Renal pelvis (tissue), 4 donors: Measurements from ENCODE around the gene PCGF2. TPM values are rescaled to one million over a fixed set of nuclear protein-coding genes. Genes with fewer than 3 reads are reported as not detected.

Experiments used
- DNase-seq: peaks from one replicate; pipeline ENCODE4 v3.0.0-alpha.2; 2013
- polyA plus RNA-seq, 3 donors: library from polyadenylated mRNA; unstranded; fragments of 120-200 nt; gene quantifications; one replicate each; pipeline ENCODE4 v1.2.1, GENCODE V29; 2013; ENCODE audit not compliant: insufficient read length in 3 of 3

Gene PCGF2
- polyA plus RNA-seq, 3 donors, result 77.2 to 86.4 (median 86.2) TPM

DNA sequence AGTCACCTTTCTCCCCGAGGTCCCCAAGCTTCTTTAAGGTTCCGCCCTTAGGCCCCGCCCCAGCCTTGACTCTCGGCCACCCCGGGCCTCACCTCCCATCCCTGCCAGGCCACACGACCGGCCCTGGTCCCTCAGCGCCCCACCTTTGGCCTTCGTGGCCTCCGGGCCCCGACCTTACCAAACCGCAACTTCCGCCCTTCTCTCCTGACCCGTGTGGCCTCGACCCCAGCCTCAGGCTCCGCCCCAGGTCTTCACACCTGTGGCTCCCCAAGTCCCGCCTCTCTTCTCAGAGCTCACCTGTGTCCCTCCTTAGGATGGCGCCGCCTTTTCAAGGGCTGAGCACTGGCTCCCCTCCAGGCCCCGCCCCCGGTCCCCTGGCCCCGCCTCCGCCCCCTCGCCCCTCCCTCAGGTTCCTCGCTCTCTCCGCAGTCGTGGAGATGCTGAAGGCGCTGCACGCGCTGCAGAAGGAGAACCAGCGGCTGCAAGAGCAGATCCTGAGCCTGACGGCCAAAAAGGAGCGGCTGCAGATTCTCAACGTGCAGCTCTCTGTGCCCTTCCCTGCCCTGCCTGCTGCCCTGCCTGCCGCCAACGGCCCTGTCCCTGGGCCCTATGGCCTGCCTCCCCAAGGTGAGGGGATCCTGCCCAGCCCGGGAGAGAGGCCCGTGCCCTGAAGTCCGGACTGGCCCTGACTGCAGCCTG, 28.0 kb downstream of the PCGF2 start:
- no peak for DNase-seq

DNA sequence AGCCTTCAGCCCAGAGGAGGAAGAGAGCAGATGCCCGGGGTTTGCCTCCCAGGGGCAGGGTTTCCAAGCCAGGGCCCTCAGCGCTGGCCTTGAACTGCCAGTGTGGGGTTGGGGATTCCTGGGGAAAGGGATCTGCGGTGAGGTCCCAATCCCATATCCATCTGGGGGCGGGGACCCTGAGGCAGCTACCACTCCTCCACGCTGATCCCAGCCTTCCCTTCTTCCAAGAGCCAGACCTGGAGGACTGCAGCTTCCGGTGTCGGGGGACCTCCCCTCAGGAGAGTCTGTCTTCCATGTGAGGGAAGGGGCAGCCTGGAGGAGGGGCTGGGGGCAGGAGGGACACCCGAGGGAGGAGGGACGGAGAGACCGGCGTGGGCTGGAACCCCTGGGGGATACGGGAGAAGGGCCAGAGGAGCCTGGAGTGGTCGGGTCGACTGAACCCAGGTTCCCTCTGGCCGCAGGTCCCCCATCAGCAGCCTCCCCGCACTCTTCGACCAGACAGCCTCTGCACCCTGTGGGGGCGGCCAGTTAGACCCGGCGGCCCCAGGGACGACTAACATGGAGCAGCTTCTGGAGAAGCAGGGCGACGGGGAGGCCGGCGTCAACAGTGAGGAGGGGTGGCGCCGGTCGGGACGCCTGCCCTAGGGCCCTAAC, 28.7 kb downstream of the PCGF2 start:
- DNase-seq, result no peak

DNA sequence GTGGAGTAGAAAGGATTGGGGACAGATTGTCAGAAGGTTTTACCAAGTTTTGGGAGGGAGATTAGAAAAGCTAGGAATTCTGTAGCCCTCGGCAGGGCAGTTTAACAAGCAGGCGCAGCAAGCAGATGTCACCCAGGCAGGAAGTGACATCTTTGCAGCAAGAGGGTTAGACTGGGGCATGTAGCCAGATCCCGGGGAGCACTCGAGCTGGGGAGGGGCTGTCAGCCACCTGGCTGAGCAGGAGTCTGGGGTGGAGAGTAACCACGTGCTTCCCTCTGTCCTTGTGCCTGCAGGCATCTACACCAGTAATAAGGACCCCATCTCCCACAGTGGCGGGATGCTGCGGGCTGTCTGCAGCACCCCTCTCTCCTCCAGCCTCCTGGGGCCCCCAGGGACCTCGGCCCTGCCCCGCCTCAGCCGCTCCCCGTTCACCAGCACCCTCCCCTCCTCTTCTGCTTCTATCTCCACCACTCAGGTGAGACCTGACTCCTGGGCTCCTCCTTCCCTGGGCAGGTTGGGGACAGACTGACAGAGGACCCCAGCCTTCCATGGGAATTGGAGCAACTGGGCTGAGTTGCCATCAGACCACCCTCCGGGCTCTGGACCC, 30.9 kb downstream of the PCGF2 start:
- DNase-seq, result no peak

GRCh38 chr17:38716368-38717005, 31.6 kb downstream of the PCGF2 start:
- no peak for DNase-seq

- no peak for DNase-seq
These were observed 32.8 kb downstream of the PCGF2 start for GRCh38 chr17:38715216-38715943.

DNA sequence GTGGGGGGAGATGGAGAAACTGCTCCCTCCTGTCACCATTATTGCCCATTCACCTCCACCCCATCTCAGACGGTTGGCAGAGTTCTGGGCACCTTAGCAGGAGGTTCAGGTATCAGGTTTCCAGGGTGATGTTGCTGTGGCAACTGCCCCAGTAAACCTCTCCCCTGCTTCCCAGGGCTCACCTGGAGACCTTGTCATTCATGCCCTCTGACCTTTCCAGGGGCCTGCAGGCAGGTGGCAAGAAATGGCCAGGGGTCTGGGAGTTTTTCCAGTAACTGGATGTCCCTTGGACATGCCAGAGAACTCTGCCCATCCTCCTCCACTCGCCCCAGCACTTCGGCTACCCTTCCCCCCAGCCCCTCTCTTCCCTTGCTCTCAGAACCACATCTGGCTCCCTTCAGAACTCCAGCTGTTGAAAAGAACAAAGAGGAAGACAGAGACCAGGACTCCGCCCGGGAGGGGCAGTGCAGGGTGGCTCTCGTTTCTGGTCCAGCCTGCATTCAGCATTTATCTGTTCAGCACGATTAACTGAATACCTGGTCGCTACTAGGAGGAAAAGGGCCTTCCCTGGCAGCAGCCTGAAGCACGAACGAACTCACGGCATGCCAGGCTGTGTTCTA, 34.6 kb downstream of the PCGF2 start:
- DNase-seq, result no peak

DNA sequence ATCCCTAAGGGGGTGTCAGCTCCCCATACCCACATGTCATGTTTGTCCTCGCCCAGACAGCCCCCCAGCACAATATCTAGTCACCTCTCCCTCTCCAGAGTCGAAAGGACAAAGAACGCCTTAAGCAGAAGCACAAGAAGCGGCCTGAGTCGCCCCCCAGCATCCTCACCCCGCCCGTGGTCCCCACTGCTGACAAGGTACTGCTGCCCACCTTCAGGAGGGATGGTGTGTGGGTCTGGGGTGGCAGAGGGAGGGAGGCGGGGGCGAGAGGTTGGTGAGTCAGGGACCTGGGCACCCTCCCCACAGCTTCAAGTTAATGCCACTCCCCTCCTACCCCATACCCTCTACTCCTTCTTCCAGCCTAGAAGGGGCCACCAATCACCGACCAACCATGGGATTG, 35.5 kb downstream of the PCGF2 start:
- no peak for DNase-seq

GRCh38 chr17:38711792-38712571, 36.2 kb downstream of the PCGF2 start:
- no peak for DNase-seq

DNA sequence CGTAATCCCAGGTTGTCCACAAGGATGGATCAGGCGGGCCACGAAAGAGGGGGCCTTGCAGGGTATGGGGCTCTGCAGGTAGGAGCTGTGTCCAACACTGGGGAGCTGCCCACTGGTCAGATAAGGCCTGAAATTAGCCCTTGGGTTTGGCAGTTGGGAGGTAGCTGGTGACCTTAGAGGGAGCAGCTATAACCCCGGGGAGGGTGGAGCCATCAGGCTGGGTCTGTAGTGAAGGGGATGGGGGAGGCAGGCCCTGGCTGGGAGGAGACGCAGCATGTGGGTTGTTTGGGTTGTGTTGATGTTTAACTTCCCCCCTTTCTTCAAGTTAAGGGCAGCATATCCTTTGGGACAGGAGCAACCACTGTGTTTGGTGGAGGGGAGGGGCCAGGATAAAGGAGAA, 37.2 kb downstream of the PCGF2 start:
- DNase-seq, result no peak

DNA sequence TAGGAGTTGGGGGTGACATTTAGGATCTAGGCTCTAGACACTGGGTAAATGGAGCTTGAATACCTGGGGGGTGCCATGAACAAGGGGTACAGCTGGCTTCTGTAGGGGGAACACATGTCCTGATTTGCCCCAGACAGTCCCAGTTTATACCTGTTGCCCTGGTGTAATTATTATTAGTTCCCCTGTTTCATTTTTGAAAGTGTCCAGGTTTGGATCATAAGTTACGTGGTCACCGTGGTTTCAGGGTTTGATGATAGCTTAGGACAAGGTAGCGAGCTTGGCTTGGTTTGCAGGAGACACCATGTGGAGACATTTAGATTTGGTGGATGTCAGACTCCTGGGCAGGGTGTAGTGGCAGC, 37.6 kb downstream of the PCGF2 start:
- DNase-seq, result no peak

DNA sequence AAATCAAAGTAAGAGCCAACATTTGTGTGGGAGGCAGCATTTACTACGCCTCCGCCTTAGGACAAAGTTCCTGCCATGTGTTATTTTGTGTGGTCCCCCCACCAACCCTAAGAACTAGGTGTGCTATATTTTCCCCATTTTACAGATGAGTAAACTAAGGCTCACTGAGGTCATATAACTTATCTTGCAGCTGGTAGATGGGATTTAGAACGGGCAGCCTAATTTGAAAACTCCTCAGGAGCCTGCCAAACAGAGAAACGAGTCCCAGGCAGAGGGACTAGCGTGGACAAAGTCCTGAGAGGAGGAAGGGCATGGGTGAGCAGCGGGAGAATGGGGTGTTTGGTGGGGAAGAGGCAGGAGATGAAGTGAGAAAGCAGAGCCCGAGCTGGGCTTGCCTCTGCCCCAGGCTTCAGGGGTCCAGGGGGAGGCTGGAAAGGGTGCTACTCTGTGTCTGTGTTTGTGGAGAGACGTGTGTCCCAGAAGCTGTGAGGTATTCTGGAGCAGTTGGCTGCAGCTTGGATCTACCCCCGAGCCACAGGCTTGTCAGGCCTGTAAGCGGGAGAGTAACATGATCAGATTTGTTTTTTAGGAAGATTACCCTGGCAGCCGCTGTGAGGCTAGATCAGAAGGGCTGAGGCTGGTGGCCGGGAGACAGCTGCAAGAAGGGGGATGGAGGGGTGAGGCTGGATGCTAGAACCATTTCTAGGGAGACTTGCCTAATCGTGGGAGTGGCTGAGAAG, 38.1 kb downstream of the PCGF2 start:
- DNase-seq, result no peak

DNA sequence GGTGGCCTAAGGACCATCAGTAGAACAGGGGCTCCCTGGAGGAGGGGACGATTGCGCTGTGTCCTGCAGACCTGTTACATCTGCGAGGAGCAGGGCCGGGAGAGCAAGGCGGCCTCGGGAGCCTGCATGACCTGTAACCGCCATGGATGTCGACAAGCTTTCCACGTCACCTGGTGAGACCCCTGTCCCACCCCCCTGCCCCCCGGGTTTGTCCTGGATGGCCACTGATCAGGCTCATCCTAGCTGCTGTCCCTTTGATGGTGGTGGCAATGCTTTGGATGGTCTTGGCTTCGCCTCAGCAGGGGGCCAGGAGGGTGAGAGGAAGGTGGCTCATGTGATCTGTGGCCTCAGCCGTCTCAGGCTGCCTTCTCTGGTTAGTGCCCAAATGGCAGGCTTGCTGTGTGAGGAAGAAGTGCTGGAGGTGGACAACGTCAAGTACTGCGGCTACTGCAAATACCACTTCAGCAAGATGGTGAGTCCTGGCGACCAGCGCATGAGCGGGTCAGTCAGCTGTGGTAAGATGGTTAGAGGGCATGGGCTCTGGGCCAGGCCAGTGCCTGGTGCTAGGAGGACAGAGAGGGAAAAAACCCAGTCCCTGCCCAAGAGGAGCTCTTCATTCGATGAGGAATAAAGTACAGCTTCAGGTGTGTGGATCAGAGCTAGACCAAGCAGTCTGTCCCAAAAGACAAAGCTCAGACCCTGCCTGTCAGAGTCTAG, 38.9 kb downstream of the PCGF2 start:
- DNase-seq, result no peak

GRCh38 chr17:38707678-38708351, 40.3 kb downstream of the PCGF2 start:
- no peak for DNase-seq

GRCh38 chr17:38706505-38707216, 41.5 kb downstream of the PCGF2 start:
- DNase-seq, result no peak

DNA sequence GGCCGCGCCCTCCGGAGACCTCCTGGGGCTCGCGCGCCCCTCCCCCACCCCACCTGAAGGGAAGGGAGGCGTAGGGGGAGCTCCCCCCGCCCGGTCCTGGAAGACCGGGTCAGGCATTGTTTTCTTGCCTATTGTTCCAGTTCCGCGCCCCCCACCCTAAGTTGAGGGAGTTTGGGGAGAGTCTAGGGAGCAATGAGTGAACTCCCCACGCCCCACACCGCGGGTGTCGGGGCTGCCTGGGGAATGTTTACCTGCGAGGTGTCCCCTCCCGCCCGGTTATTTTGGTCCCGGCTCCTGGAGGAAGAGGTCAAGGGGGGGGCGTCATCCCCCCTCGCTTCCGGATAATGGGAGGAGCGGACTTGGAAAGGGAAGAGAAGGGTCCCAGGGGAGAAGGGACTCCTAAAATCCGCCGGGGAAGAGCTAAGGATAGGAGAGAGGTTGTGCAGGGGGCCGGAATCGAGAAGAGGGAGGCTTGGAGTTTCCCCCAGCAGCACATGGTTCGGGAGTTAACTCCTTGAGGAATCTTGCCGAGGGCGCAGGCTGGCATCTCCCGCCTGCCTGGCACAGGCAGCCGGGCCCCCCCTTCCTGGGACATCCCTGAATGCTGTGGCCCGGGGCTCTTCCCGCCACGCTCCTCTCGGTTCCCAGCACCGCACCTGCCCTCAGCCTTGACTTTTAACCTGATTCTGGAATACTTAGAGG, 42.2 kb downstream of the PCGF2 start:
- DNase-seq, result no peak

DNA sequence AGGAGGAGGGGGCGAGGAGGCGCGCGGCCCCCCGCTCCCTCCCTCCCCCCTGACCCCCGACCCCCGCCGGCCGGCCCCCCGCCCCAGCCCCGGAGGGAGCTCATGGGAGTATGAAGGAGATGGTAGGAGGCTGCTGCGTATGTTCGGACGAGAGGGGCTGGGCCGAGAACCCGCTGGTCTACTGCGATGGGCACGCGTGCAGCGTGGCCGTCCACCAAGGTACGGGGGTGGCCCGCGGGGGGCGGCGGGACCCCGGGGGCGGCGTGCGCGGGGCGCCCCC, 42.7 kb downstream of the PCGF2 start:
- no peak for DNase-seq

DNA sequence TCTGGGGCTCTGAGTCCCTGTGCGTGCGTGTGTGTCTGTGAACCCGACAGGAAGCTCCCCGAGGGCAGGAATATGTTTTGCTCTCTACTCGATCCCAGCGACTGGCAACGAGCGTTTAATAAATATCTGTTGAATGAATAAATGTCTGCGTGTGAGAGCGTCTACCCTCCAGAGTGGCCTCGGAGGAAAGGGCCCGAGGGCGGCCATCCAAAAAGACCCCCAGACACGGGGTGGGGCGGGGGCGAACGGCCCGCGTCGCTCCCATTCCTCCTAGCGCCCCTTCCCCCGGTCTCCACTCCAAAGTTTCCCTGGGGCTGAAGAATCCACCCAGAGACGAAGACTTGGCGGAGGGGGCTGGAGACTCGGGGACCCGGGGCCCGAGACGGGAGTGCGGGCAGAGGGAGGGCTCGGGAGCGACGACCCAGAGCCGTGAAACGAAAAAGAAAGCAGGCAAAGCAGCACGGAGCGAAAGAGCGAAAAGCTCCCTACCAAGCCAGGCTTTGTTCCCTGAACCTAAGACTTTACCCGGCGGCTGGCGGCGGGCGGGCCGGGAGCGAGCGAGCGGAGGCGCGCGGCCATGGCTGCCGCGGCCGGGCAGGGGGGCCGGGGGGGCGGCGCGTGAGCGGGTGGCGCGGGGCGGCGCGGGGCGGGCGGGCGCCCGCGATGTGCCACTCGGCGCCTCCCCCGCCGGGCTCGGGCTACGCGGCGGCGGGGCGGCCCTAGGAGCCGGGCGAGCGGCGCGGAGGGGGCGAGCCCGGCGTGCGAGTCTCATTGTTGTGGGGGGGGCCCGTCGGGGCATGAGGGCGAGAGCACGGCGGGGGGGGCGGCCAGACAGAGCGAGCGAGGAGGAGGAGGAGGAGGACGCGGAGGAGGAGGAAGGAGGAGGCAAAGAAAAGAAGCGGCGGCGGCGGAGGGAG, 43.3 kb downstream of the PCGF2 start, which contains the start of gene MLLT6:
Gene MLLT6 (plus strand): TSS at position 668 of the 917 bp plus-strand sequence. CDS start 360 bp downstream, outside the sequence.
- peak; percentile 87 for DNase-seq
